Epidermal melanocyte (primary cell): ENCODE results near the gene TBXAS1.

Source experiments
- DNase-seq: peaks from one replicate; pipeline ENCODE4 v3.0.0; 2011; ENCODE audit warnings: low spot score; ENCODE audit not compliant: insufficient read length

The TBXAS1 gene

GRCh38 chr7:139974179-139974811, 145.2 kb downstream of the TBXAS1 start:
- DNase-seq = no peak

GRCh38 chr7:139976055-139976837, 147.2 kb downstream of the TBXAS1 start:
- no peak for DNase-seq

GRCh38 chr7:139976838-139977656, 148.0 kb downstream of the TBXAS1 start:
- DNase-seq = no peak

- DNase-seq = no peak
These were observed 152.4 kb downstream of the TBXAS1 start for GRCh38 chr7:139981511-139981895.

GRCh38 chr7:139982927-139983920, 154.2 kb downstream of the TBXAS1 start:
- no peak for DNase-seq

GRCh38 chr7:139984642-139985539, 155.8 kb downstream of the TBXAS1 start:
- DNase-seq = no peak

- DNase-seq = no peak
These were observed 156.7 kb downstream of the TBXAS1 start for GRCh38 chr7:139985811-139986210.

GRCh38 chr7:139987691-139988516, 158.8 kb downstream of the TBXAS1 start:
- no peak for DNase-seq

GRCh38 chr7:139989366-139990141, 160.5 kb downstream of the TBXAS1 start:
- DNase-seq = no peak

GRCh38 chr7:139990142-139990535, 161.1 kb downstream of the TBXAS1 start:
- no peak for DNase-seq

- DNase-seq = no peak
These were observed 161.7 kb downstream of the TBXAS1 start for GRCh38 chr7:139990571-139991268.

GRCh38 chr7:139991269-139991666, 162.2 kb downstream of the TBXAS1 start:
- no peak for DNase-seq

- no peak for DNase-seq
These were observed 162.8 kb downstream of the TBXAS1 start for GRCh38 chr7:139991911-139992310.

- no peak for DNase-seq
These were observed 163.4 kb downstream of the TBXAS1 start for GRCh38 chr7:139992353-139993044.

- DNase-seq = no peak
These were observed 164.1 kb downstream of the TBXAS1 start for GRCh38 chr7:139993169-139993568.

- no peak for DNase-seq
These were observed 164.5 kb downstream of the TBXAS1 start for GRCh38 chr7:139993592-139993991.

GRCh38 chr7:139994356-139994755, 165.3 kb downstream of the TBXAS1 start:
- DNase-seq = no peak
